GM19023 (cell line): ENCODE measurements around the gene MDN1.
"Not testable (repeated sequence)": the region's sequence is repeated elsewhere in the genome, so short reads cannot be mapped to it uniquely, and the experiment has no call there.

Experiments used
- ATAC-seq: cut with Tn5 transposase; IDR thresholded peaks from one replicate; pipeline ENCODE4 v1.9.1; 2021; ENCODE audit warnings: mild to moderate bottlenecking, moderate library complexity; ENCODE audit not compliant: unreplicated experiment

MDN1 gene

DNA sequence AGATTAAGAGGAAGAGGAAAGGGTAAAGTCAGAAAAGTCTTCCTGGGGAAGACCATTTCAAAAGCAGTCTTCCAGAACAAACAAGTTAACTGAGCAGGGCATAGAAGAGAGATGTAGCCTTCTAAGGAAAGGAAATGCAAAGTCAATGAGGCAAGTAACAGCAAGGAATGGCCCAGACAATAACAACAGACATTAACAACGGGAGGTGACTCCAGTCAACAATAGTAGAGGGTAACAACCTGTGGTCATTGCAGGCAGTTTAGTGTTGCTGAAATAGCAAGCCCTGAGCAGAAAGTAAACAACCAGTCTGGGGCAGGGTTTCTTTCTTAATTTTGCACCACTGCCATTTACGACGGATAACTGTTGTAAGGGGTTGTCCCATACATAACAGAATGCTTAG, 2.1 kb downstream of the MDN1 start:
- no peak for ATAC-seq

DNA sequence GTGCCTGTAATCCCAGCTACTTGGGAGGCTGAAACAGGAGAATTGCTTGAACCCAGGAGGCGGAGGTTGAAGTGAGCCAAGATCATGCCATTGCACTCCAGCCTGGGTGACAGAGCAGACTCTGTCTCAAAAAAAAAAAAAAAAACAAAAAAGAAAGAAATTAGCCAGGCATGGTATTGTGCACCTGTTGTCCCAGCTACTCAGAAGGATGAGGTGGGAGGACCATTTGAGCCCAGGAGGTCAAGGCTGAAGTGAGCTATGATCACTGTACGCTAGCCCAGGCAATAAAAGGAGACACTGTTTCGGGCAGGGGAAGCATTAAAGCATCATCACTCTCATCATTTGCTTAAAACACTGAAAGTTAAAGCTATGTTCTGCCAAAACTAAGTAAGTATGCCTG, 6.2 kb downstream of the MDN1 start:
- not testable (repeated sequence) for ATAC-seq

DNA sequence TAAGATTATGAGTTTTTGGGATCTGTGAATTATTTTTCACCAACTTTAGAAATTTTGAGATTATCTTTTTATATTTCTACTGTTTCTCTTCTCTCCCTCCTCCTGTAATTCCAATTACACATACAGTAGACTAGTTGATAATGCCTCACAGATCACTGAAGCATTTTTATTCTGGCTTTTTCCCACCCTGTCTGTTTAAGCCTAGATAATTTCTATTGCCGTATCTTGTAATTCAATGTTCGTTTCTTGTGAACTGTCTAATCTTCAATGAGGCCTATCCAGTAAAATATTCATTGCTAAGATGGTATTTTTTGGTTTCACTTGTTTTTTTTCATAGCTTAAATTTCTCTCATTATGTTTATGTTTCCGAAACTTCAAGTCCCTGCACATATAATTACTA, 12.0 kb downstream of the MDN1 start:
- ATAC-seq, result no peak

DNA sequence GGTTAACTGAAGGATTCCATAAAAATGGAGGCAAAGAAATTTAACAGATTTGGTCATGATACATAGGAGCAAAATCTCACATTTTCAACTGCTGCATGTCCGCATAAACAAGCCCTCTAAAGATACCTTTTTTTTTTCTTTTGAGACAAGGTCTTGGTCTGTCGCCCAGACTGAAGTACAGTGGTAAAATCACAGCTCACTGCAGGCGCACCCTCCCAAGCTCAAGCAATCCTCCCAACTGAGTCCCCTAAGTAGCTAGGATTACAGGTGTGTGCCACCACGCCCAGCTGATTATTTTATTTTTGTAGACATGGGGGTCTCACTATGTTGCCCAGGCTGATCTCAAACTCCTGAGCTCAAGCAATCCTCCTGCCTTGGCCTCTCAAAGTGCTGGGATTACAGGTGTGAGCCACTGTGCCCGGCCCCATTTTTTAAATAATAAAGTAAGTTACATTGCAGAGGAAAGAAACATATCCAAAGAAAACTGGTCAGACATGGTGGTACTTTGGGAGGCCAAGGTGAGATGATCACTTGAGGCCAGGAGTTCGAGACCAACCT, 13.7 kb downstream of the MDN1 start:
- ATAC-seq, result no peak

DNA sequence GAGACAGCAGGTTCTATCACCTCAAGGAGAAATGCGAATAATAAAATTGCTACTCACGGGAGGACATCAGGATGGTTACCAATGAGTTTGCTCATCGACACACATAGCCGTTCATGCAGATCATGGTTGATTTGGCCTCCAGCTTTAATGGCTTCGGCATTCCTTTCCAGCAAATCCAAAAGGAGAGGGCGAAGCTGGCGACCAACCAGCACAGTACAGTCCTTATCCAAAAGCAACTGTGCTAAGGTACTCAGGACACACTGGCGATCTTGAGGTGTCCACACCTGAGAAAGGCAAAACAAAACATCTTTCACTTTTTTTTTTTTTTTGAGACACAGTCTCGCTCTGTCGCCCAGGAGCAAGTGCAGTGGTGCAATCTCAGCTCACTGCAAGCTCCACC, 16.3 kb downstream of the MDN1 start:
- no peak for ATAC-seq

DNA sequence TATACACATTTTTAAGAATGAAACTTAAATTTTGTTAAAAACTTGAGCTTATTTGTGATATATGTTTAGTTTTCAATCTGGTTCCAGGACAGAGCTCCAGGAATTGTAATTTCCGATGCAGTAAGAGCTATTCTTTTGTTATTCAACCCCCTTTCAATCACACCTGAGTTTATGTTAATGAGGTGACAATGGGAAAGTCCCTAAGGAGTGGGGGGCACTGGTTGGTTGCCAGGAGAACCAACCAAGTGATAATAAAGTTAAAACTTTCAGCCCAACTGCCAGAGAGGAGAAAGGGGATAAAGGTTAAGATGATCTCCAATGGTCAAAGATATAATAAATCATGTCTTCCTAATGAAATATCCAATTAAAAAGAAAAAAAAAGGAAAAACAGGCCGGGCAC, 19.8 kb downstream of the MDN1 start:
- ATAC-seq, result no peak

DNA sequence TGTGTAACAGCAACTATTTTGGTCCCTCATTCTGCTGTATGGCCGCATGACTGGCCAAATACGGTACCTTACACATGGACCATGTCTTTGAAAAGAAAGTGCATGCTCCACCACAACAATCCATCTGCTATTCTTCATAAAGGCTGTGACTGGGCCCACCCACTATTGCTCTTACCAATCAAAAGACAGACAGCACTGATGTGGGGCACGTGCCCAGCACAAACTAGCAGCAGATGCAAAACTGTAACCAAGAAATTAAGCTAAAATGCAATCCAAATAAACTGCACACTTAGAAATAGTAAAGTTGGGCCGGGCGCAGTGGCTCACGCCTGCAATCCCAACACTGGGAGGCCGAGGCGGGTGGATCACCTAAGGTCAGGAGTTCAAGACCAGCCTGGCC, 20.5 kb downstream of the MDN1 start:
- ATAC-seq, result no peak

DNA sequence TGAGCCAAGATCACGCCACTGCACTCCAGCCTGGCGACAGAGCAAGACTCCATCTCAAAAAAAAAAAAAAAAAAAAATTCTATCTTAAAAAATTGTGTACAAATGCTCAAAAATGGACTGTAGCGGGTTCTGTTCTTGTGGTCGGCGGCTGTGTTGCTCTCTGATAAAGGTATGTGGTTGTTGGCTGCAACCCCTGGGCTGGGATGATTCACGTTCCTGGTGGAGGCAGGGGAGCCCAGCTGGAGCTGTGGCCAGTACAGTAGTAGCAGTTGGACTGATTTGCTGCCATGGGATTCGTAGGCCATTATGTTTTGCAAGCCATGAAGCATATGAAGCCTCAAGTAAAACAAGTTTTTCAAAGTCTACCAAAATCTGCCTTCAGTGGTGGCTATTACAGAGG, 22.3 kb downstream of the MDN1 start:
- no peak for ATAC-seq

DNA sequence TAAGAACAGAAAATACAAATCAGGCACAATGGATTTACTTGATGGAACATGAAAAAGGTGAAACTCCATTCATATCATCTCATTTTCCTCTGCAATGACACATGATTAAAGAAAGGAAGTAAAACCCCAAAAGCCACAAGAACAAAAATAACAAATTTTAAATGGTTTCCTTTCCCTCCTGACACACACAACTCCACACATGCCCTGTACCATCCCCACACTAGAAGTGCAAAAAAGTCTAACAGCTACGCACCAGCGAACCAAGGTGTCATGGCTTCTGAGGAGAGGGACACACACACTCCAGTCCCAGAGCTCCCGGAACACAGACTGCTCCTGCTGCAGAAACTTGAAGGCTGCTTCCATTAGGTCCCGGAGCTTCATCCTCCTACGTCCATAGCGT, 25.3 kb downstream of the MDN1 start:
- ATAC-seq, result no peak

DNA sequence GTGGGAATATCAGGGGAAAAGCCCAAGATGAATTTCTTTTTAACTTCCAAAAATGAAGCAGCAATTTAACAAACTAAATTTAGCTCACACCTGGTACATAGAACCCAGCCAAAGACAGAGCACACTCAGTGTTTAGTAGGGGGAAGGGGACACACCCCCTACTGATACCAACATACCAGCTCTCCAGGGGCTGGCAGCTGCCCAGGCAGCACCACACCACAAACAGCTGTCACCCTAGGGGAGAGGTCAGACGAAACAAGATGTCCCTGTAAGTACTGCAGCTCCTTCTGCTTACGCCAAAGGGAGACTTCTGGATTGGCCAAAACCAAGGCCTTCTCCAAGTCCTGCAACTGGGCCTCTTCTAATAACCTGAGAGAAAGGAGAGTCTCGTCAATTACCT, 26.0 kb downstream of the MDN1 start:
- ATAC-seq, result no peak

DNA sequence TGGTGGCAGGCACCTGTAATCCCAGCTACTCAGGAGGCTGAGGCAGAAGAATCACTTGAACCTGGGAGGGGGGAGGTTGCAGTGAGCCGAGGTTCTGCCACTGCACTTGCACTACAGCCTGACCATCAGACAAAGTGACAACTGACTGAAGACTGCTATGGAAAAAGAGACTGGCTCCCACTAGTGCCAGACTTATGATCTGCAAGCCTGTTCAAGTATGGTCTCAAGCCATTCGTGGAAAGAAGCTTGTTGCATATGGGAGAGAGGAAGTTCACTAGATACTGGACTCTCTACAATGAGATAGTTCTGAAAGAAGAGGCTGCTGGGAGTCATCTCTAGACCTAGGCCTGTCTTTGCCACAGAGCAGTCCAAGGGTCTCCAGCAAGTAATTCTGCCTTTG, 26.7 kb downstream of the MDN1 start:
- ATAC-seq, result peak; percentile 87

DNA sequence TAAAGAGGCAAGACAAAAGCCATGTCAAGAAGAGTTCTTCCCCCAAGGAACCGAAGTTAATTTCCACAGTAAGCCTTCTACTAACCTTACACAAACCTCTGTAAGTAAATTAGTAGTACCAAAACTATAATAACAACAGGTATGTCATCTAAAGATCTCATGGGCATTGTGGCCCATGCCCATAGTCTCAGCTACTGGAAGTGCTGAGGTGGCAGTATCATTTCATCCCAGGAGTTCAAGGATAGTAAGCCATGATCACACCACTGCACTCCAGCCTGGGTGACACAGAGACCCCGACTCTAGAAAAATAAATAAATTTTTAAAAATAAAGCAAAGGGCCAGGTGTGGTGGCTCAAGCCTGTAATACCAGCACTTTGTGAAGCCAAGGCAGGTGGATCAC, 29.2 kb downstream of the MDN1 start:
- no peak for ATAC-seq

DNA sequence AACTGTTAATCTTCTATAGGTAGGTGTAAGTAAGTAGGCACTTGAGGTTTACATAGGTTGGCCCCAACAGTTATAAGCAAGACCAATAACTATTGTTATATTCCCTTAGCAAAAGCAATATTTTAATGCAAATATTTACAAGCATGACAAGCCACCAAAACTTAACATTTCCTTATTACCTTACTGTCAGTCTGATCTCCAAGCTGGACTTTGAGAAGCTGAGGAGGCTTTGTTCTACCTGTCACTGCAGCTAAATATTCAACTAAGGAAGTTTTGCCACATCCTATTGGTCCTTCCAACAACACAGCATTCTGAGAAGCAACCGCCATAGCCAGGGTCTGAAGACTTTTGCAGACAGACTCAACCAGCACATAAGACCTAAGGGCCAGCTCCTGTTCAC, 29.6 kb downstream of the MDN1 start:
- ATAC-seq, result no peak

DNA sequence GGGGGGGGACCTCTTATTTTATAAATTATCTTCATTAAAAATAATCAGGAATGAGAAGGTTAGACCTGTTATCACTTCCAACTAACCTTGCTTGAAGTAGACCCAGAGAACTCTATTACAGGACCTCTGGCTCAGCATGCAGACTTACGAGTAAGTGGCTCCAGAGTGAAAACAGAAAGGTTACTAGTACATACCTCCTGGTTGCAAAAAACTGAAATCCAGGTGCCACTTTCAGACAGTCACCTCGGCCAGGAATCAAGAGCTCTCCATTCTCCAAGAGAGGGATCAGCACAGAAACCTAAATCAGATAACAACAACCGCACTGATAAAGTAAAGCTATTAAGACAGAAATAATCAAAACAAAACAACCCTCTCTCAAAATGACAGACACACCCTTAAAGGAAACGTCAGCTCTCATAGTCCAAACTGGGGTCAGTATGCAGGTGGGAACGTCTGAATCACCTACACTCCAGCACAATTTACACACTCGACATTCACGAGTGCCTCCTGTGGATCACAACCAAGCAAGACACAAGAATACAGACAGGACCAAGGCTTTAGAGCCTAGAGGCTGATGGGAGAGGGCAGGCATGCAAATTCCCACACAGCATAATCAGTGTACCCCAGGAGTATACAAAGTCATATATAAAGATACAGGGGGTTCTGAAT, 31.8 kb downstream of the MDN1 start:
- ATAC-seq, result no peak

DNA sequence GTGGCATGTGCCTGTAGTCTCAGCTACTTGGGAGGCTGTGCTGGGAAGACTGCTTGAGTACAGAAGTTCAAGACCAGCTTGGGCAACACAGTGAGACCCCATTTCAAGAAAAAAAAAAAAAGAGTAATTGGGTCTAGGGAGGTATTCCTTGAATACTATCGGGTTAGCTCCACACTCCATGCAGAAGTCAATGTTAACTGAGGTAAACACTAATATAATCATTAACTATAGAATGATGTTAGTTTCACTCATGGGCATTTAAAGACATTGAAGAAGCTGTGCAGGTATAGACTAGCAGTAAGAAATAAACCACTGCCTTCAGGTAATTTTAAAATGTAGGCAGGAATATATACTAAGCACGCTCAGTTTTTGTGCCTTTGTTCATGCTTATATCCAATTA, 32.6 kb downstream of the MDN1 start:
- ATAC-seq, result no peak

DNA sequence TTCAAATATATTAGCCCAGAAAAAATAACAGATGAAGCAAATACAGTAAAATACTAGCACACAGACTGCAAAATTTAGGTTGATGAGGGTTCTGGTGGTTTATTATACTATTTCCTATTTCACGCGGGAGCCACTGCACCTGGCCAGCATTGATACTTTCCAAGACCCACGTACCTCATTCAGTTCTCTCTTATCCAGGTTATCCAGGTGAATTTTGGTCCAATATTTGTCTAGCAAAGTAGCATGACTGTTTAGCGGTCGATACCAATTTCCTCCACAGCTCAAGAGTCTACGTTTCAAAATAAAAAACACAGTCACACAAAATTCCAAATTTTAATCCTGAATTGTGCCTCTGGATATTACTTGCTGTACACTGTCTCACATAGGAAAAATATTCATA, 34.8 kb downstream of the MDN1 start:
- no peak for ATAC-seq

DNA sequence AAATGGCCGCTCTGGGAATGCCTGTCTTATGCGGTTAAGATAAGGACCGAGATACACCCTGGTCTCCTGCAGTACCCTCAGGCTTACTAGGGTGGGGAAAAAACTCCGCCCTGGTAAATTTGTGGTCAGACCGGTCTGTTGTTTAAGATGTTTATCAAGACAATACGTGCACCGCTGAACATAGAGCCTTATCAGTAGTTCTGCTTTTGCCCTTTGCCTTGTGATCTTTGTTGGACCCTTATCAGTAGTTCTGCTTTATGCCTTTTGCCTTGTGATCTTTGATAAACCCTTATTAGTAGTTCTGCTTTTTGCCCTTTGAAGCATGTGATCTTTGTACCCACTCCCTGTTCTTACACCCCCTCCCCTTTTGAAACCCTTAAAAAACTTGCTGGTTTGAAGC, 36.3 kb downstream of the MDN1 start:
- ATAC-seq, result not testable (repeated sequence)

DNA sequence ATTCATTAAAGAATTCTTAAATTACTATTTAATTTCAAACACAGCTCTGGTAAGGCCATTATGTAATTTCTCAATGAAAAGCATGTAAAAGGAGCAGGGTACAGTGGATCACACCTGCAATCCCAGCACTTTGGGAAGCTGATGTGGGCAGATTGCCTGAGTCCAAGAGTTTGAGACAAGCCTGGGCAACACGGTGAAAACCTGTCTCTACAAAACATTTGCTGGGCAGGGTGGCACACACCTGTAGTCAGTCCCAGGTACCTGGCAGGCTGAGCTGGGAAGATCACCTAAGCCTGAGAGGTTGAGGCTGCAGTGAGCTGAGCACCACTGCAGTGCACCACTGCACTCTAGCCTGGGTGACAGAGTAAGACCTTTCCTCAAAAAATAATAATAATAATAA, 37.4 kb downstream of the MDN1 start:
- ATAC-seq, result no peak

DNA sequence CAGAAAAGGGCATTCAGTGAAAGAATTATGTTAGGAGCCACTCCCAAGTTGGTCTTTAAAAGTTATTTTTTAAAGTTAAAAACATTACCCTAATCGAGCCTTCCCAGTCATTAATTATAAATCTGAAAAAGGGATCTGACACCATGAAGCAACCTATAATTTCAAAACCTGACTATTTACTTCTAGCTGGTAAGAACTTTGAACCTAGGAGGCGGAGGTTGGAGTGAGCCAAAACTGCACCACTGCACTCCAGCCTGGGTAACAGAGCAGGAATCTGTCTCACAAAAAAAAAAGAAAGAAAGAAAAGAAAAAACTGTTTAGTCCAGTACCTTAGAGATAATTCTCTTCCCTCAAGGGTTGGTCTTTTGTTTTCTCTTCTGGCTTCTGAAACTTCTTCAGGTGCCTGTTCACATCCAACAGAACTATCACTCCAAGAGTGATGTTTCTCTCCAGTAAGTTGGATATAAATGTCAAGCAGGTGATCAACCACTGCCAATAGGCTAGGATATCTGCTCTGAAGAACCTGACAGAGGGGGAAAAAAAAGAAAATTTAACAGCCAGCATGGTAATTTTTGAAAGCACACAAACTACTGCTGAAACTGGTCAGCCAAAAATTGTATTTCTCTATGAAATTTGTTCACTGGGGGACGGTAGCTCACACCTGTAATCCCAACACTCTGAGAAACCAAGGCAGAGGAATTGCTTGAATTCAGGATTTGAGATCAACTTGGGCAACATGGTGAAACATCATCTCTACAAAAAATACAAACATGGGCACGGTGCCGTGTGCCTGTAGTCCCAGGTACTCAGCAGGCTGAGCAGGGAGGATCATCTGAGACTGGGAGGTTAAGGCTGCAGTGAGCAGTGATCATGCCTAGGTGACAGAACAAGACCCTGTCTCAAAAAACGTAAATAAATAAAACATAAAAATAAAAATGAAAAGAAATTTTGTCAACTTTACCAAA, 38.2 kb downstream of the MDN1 start:
- no peak for ATAC-seq

DNA sequence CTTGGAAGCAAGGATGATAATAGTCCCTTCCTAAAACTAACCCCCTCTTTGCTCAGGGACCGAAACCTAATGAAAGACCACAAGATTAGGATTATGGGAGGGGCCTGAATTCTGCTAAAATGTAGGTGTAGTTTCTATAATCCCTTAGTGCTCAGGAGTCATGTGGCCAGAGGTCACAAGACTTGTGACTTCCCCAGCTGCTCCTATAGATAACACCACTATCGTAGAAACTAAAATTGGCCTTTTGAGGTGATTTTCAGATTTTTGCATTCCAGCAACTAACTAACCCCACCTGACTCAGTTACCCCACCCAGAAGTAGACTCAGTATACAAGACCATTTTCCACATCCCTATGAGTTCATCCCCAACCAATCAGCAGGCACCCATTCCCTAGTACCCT, 42.1 kb downstream of the MDN1 start:
- no peak for ATAC-seq

DNA sequence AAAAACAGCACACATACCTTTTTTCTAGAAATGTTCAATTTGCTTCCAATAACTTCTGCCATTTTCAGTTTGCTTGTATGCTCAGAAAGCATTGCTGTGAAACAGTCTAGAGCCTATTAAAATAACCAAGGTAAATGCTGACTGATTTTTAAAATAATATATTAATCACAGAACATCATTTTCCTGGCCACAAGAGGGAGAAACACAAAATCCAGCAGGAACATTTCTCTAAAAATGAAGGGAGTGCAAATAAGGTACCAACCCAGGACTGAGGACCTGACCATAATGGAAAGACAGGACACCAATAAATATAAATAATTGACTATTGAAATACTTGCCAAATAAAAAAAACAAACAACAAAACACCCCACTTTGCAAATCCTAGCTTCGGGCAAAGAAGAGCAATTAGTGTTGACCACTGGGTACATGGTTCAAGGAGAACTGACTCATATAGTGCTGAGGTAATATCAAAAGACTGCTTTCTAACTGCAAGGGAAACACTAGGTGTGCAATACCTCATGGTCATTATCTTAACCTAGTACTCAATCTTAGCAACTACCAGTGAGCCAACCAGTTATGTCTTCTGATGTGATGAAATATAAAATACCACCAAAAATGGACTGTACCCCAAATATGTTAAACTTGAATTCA, 42.9 kb downstream of the MDN1 start:
- ATAC-seq, result no peak

DNA sequence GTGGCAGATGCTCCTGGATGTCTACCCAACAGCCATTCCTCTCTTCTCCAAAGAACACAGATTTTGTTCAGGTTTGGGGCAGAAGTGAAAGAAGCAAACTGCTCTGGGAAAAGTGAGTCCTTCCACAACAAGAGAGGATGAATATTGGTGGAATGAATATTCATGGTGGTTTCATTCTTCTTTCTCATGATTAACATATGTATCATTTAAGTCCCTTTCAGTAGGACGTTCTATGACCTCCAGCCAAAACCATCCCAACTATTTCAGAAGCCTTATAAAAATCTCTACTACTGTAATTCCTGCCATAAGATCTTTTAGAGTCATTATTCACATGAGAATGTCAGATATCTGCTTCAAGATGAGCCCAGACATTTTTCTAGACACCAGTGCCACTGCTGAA, 44.4 kb downstream of the MDN1 start:
- no peak for ATAC-seq
